Nucleus accumbens (tissue), 56 donors: ENCODE data around the gene SRD5A2.

ENCODE experiments used
- DNase-seq, 56 donors: peaks; one replicate each; lab custom pipeline; 2025; lab: John Stamatoyannopoulos, UW

Gene SRD5A2

DNA sequence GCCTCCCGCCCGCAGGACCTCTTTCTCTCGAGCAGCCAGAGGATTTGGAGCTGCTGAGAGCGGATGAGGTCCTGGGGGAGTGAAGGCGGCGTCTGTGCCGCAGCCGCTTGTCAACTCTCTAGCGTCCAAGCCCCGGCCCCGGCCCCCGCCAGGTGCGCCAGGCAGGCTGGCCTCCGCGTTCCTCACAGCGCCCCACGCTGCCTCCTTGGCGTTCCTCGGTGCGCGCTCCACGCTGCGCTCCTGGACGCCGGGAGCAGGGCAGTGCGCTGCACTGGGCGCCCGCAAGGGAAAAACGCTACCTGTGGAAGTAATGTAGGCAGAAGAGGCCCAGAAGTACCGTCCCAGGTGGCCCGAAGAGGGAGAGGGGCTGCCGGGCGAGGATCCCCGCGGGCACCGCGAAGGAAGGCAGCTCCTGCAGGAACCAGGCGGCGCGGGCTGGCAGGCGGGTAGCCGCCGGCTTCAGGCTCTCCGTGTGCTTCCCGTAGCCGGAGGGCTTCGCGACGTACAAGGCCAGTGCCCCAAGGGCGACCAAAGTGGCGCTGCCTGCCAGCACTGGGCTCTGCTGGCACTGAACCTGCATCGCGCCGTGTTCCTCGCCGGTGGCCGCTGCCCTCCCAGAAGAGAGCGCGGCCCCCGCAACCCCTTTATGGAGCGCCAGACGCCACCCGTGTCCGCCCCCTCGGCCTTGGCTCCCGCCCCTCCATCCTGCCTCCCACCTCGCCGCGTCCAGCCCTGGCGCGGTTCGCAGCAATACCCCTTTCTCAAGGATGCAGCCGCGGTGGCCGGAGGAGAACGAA lies at the start of gene SRD5A2:
Gene SRD5A2 (minus strand): TSS at position 618 of the 797 bp plus-strand sequence. CDS start 38 bp downstream, at position 580.
- no peak for DNase-seq

DNA sequence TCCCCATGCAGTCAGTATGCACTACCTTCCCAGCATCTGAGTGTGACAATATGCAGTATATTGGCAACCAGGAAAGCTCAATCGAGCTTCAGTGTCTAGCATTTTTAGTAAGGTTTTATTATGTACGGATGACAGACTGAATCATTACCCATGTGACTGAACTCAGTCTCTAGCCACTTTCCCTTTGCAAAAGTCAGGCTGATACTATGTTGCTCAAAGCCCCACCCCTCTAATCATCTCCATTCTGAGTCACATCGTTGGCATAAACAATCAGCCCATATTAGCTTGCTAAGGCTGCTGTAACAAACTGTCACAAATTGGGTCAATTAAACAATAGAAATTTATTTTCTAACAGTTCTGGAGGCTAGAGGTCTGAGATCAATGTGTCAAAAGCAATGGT lies 25.8 kb upstream of the SRD5A2 start:
- no peak for DNase-seq

- no peak for DNase-seq
Measured at GRCh38 chr2:31598694-31599093, 18.0 kb upstream of the SRD5A2 start.

GRCh38 chr2:31586230-31586629 lies 5.5 kb upstream of the SRD5A2 start:
- DNase-seq, result no peak

GRCh38 chr2:31581124-31581795 lies 522 bp upstream of the SRD5A2 start:
- DNase-seq, result no peak

GRCh38 chr2:31579996-31580320 lies 780 bp downstream of the SRD5A2 start:
- no peak for DNase-seq

- DNase-seq, result no peak
Measured at GRCh38 chr2:31578316-31578715, 2.4 kb downstream of the SRD5A2 start.

- no peak for DNase-seq
Measured at GRCh38 chr2:31577143-31577542, 3.6 kb downstream of the SRD5A2 start.

GRCh38 chr2:31568585-31569201 lies 12.0 kb downstream of the SRD5A2 start:
- no peak for DNase-seq

DNA sequence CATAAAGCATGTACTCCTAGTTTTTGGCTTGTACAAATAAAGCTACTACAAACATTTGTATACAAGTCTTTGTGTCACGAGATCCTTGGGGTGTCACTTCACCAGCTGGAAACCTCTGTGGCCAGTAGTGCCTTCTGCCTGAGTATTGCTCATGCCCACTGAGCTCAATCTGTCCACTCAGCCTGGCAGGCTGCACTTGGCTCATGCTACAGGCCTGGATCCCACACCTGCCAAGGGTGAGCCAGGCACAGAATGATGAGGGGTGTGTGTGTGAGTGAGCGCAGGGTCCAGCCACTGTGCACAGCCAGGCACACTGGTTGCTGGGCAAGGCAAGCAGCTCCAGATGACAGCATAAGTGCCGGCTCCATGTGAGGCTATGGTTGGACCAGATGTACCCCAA lies 13.1 kb downstream of the SRD5A2 start:
- no peak for DNase-seq

DNA sequence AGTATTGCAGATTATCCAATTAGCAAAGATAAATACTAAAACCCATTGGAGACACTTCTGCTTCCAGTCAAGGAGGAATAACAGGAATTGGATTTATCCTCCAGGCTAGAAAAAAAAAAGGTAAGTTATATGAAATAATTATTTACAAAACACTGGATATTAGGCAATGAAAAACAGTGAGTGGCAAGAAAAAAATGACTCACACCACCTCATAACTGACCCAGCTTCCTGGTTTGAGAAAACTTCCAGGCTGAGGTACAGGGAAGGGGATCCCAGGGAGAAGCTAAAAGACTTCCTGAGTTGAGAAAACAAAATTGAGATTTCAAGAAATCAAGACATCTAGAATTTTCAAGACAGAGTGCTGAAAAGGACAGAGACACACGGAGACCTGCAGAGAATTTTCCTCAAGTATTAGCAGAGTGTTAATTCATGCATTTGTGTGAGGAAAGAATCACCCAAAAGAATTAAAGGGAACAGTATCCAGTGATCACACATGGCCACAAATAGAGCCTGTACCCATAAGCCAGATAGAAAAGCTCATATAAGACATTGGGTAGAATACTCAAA lies 17.4 kb downstream of the SRD5A2 start:
- no peak for DNase-seq

- no peak for DNase-seq
Measured at GRCh38 chr2:31561823-31562222, 18.9 kb downstream of the SRD5A2 start.

DNA sequence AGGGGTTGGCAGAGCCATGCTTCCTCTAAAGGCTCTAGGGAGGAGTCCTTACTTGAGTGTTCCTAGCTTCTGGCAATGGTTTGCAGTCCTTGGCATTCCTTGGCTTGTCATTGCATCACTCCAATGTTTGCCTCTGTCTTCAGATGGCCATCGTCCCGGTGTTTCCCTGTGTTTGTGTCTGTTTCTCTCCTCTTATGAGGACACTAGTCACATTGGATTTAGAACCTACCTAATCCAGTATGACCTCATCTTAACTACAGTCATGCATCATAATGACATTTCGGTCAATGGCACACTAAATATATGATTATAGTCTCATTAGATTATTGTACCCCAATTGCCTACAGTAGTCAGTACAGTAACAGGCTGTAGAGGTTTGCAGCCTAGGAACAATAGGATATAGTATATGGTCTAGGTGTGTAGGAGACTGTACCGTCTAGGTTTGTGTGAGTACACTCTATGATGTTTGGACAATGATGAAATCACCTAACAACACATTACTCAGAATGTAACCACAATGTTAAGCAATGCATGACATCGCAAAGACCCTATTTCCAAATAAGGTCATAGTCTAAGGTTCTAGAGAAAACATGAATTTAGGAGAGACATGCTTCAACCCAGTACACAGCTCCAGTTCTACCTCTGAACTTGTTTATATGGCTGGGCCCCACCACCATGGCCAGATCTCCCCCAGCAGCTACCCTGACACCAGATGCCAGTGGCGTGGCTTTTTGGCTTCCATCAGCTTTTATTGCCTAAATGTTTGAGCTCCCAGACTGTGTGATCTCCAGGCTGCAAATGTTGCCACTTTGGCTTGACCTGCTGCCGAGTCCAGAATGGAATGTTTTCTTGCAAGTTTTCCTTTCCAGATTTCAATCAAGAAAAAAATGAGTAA lies 22.1 kb downstream of the SRD5A2 start:
- DNase-seq, result no peak

- DNase-seq, result no peak
Measured at GRCh38 chr2:31556940-31557339, 23.8 kb downstream of the SRD5A2 start.

- no peak for DNase-seq
Measured at GRCh38 chr2:31555967-31556706, 24.6 kb downstream of the SRD5A2 start.

DNA sequence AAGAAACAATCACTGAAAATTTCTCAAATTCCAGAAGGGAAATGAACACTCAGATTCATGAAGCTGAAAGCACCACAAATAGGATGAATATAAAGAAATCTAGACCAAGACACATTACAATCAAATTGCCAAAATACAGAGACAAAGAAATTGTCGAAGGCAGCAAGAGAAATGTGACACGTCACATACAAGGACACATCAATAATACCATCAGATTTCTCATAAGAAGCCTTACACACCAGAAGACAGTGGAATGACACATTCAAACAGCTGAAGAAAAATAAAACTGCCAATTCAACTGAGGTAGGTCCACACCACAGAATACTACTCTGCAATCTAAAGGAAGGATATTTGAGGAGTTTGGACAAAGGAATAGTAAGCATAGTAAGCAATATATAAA lies 27.4 kb downstream of the SRD5A2 start:
- no peak for DNase-seq

- DNase-seq, result no peak
Measured at GRCh38 chr2:31547485-31547884, 33.3 kb downstream of the SRD5A2 start.

- DNase-seq, result no peak
Measured at GRCh38 chr2:31541853-31542252, 38.9 kb downstream of the SRD5A2 start.

GRCh38 chr2:31539505-31539904 lies 41.2 kb downstream of the SRD5A2 start:
- DNase-seq, result no peak

GRCh38 chr2:31535768-31536167 lies 45.0 kb downstream of the SRD5A2 start:
- no peak for DNase-seq
